Measurements from ENCODE around the gene WDR33.

WDR33 gene

GRCh38 chr2:127672341-127673224 is 138.4 kb downstream of the WDR33 start:
- DNase-seq (ENCODE audit: low read depth in 3 of 3) = no peak

- DNase-seq (ENCODE audit: low read depth in 3 of 3) = no peak
Observed at GRCh38 chr2:127671557-127672302, 139.2 kb downstream of the WDR33 start.

DNA sequence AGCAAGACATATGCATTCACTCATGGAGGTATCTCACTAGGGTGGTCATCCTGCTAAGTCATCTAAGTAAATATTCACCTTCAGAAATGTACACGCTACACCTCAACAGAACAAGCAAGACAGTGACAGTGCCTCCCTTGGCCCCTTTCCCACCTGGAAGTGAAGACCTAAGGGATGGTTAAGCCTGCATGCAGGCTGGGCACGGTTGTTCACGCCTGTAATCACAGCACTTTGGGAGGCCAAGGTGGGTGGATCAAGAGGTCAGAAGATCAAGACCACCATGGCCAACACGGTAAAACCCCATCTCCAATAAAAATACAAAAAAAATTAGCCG is 140.0 kb downstream of the WDR33 start:
- DNase-seq (ENCODE audit: low read depth in 3 of 3) = no peak

GRCh38 chr2:127670055-127670956 is 140.7 kb downstream of the WDR33 start:
- DNase-seq (ENCODE audit: low read depth in 3 of 3) = no peak

- DNase-seq (ENCODE audit: low read depth in 3 of 3) = no peak
Observed at GRCh38 chr2:127669056-127669455, 141.9 kb downstream of the WDR33 start.

- no peak for DNase-seq (ENCODE audit: low read depth in 3 of 3)
Observed at GRCh38 chr2:127665267-127665893, 145.6 kb downstream of the WDR33 start.

GRCh38 chr2:127664895-127665225 is 146.1 kb downstream of the WDR33 start:
- DNase-seq (ENCODE audit: low read depth in 3 of 3) = no peak

DNA sequence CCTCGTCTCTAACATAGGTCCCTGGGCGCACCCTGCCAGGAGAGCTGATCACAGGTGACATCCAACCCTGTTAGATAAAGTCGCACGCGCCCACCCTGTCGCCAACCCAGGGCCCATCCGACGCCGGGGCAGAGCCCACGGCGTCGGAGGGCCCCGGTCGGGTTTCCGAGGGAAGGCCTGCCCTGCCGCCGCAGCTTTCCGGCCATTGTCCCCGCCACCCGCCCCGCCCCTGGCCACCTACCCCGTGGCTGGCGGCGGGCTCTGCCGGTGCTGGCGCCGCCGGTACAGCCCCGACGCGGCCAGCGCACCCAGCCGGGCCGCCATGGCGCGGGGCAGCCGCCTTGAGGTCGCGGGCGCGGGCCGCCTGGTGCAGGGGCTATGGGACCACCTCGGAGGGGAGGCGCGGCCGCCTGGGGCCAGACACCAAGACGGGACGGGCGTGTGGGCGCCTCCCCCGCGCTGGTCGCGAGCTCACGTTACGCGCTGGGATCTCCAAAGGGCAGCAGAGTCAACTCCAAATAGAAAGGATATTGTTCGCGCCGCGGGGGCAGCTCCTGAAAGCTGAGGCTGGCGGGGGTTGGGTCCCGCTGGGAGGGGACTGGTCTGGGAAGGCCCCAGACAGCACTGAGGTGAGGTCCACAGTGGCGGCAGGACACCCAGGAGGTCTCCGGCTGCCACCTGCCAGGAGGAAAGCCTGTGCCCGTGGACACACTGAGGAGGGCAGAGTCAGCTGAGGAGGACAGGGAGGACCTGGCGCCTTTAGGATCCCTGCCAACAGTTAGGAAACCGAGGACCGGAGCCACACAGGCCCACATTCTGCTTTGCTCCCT is 146.7 kb downstream of the WDR33 start:
- DNase-seq (ENCODE audit: low read depth in 3 of 3) = no peak

DNA sequence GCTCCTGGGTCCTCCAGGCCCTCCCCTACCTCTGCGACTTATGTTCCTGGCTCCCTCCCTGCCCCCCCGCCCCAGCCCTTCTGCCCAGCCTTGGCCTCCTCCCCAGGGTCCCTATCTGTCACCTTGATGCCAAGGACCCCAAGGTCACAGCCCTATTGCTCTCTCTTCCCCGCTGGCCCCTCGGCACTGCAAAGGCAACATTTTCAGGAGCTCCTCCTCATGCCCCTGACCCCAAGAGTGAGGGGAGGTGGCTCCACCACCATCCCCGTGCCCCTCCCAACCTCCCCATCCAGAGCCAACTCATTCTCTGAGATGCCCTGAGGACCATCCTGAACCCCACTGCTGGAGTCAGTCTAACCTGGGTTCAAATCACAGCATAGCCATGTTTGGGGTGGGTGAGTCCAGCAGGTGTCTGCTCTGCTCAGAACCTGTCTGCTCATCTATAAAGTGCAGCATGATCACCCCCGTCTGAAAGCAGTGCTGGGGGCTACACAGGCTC is 147.4 kb downstream of the WDR33 start:
- no peak for DNase-seq (ENCODE audit: low read depth in 3 of 3)

DNA sequence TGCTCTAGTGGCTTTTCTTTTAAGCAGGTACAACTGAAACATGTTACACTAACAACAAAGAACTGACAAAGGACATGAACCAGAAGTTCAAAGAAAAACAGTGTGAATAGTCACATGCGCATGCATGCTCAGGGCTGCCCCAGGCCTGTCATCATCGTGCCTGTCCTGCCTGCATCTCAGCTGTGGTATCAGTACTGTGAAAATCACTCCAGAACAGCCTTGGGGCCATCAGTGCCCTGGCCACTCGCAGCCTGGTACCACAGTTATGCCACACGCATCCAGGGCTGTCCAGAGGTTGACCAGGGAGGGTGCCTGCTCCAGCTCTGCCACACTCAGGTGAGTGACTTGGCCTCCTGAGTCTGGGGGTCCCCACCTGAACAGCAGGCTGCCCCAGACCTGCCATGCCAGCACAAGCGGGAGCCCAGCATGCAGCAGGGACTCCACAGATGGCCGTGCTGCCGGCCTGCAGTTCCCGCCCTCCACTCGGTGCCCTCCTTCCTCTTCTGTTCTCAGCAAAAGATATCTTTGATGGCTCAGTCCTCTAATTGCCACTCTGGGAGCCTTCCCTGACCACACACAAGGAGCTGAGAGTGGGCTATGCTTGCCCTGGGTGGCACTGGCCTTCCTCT is 147.9 kb downstream of the WDR33 start:
- DNase-seq (ENCODE audit: low read depth in 3 of 3) = no peak

DNA sequence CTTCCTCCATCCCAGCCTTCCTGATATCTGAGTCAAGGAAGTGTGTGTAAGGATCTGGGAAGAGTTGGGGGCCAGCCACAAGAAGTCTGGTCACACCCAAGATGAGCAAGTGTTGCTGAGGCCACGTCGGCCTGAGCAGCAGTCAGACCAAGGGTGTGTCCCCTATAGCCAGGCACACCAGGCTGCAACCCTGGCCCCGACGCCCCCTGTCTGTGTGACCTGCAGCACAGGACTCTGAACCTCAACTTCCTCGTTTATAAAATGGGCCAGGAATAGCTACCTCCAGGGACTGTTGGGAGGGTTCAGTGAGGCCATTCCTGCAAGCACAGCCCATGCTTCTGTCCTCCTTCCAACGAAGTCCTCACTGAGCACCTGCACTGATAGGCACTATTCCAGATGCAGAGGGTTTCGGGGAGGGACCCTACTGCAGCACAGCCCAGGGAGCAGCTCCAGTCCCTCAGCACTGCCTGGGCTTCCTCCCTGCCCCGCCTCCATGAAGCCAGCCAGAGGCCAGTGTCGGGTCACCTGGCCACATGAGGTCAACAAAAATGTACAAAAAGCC is 148.9 kb downstream of the WDR33 start:
- DNase-seq (ENCODE audit: low read depth in 3 of 3) = no peak

DNA sequence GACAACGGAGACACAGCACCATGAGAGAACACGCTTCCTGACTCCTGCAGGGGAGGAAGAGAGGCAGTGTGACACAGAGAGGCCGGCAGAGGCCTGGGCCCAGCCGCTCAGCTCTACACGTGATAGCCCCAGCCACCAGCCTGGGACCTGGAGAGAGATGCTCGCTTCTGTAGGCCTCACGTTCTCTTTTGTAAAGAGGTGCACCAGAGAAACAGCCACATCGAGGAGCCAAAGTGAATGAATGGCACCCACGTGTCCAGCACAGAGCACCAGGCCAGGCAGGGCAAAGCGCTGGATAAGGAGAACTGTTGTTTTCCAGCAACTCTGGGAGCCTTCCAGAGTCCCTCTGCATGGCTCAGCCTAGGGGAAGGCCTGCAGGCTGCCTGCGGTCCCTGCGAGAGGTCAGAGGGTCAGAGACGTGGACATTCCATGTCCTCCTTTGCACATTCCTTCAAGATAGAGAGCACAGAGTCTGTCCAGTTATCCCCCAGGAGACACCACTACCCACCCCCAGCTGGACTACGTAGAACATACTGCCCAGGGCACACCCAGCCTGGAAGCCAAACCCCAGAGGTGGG is 149.8 kb downstream of the WDR33 start:
- DNase-seq (ENCODE audit: low read depth in 3 of 3) = no peak

DNA sequence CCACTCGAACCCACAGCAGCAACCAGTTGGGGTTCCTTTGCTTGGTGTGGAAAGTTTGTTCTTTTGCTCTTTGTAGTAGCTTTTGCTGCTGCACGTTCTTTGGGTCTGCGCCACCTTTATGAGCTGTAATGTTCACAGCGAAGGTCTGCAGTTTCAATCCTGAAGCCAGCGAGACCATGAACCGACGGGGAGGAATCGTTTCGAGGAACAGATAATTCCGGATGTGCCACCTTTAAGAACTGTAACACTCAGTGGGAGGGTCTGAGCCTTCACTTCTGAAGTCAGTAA is 150.7 kb downstream of the WDR33 start:
- DNase-seq (ENCODE audit: low read depth in 3 of 3) = no peak

GRCh38 chr2:127659408-127660290 is 151.3 kb downstream of the WDR33 start:
- no peak for DNase-seq (ENCODE audit: low read depth in 3 of 3)

GRCh38 chr2:127658641-127659407 is 152.1 kb downstream of the WDR33 start:
- no peak for DNase-seq (ENCODE audit: low read depth in 3 of 3)

DNA sequence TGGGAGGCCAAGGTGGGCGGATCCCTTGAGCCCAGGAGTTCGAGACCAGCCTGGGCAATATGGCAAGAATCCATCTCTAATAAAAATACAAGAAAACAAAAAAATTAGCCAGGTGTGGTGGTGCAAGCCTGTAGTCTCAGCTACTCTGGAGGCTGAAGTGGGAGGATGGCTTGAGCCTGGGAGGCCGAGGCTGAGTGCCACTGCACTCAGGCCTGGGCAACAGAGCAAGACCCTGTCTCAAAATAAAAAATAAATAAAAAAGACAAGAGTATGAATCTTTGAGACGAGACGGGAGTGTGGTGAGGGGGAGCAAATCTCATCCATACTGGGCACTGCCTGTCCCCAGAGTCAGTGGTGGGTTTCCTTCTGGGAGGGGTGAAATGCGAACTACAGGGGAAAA is 152.8 kb downstream of the WDR33 start:
- DNase-seq (ENCODE audit: low read depth in 3 of 3) = no peak

- DNase-seq (ENCODE audit: low read depth in 3 of 3) = no peak
Observed at GRCh38 chr2:127657232-127657595, 153.8 kb downstream of the WDR33 start.

DNA sequence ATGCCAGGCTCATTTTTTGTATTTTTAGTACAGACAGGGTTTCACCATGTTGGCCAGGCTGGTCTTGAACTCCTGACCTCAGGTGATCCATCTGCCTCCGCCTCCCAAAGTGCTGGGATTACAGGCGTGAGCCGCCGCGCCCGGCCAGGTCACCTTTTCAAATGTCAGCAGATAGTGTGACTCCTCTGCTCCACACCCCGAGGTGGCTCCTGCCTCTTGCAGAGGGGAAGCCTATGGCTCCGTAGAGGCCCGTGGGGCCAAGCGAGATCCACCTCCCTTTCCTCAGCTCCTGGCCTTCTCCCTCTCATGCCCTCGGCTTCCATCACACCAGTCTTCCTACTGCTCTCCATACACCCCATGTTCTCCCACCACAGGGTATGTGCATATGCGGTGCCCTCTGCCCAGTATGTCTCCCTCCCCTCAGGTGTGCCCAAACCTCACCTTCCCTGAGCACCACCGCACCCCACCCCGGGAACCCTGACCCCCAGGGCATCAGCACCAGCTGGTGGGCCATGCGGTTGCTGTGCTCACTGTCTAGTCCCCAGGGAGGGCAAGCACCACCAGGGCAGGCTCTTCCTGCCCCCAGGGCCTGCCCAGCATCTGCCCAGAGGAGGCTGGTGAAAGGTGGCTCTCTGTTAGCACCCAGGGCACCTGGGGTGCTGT is 154.3 kb downstream of the WDR33 start:
- no peak for DNase-seq (ENCODE audit: low read depth in 3 of 3)
